Muscle of back (tissue), 11 donors: ENCODE measurements around the gene TNFRSF13B. TPM values are rescaled to one million over a fixed set of nuclear protein-coding genes. Genes with fewer than 3 reads are reported as not detected.
"Not testable (repeated sequence)": the region's sequence is repeated elsewhere in the genome, so short reads cannot be mapped to it uniquely, and the experiment has no call there.

Source experiments
- DNase-seq, 3 donors: peaks; one replicate each; pipeline versions ENCODE4 v3.0.0 to v3.0.0-alpha.2; 2013
- polyA plus RNA-seq, 10 donors: library from polyadenylated mRNA; unstranded; fragments of 120-200 nt; gene quantifications; one replicate each; pipeline ENCODE4 v1.2.1, GENCODE V29; 2013; ENCODE audit not compliant: insufficient read length in 10 of 10

Gene TNFRSF13B
- polyA plus RNA-seq, 10 donors: 0.09 to 2.2 (median 0.24) TPM; not detected in 2

DNA sequence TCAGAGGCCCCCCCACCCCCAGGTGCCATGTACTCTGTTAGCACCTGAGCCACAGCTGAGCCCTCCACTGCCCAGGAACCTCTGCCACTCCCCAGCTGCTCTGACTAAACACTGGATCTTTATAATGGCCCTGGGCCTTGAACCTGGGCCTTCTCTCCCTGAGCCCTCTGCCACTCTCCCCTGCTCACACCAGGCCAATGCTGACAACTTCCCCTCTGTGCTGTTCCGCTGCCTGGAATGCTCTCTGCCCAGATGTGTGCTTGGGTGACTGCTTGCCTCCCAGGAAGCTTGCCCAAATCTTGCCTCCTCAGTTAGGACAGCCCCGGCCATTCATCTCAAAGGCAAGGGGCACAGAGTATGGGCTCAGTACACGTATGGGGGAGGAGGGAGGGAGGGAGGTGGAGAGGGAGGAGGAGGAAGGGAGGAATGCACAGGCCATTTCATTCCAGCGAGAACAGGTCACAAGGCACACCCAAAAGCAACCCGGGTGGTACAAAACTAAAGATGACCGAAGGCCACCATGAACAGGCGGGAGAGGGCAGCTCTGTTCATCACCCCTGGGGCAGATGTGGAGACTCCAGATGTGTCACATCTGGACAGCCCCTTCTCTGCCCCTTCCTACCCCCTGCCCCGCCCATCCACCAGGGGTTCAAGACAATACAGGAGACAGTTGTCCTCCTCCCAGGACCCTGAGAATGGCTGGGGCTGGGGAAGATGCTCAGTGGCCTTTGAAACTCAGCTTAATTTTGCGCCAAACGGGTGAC, 15.3 kb upstream of the TNFRSF13B start:
- DNase-seq: no peak

DNA sequence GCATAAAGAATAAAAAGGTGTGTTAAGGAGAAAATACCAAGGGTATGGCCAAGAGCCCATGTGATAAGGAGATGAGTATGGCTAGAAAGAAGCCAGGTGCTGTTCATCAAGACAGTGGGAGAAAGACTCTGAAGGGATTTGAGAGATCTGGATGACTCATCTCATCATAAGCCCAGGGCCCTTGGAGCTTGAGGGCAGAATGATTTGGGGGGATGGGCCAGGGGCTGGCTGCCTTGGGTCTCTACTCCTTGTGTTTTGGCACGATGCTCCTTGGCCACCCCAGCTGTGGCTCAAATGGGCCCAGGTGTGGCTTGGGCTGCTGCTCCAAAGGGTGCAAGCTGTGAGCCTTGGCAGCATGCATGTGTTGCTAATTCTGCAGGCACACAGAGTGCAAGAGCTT, 14.5 kb upstream of the TNFRSF13B start:
- DNase-seq: no peak

DNA sequence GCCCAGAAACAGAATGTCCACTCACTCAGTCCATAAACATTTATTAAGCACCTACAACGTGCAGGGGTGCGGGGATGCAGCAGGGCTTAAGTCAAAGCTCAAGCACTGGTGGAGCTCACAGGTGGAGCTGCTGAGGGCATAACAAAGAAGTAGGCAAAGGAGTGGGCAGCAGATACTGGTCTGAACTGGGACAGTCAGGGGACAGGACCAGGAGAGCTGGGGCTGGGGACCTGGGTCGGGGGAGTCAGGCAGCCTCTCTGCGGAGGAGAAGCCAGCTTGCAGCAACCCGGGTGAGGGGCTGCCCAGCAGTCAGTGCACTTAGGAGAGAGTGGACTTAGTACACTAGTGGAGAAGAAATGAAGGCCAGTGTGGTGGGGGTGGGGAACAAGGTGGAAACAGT, 10.0 kb upstream of the TNFRSF13B start:
- no peak for DNase-seq

DNA sequence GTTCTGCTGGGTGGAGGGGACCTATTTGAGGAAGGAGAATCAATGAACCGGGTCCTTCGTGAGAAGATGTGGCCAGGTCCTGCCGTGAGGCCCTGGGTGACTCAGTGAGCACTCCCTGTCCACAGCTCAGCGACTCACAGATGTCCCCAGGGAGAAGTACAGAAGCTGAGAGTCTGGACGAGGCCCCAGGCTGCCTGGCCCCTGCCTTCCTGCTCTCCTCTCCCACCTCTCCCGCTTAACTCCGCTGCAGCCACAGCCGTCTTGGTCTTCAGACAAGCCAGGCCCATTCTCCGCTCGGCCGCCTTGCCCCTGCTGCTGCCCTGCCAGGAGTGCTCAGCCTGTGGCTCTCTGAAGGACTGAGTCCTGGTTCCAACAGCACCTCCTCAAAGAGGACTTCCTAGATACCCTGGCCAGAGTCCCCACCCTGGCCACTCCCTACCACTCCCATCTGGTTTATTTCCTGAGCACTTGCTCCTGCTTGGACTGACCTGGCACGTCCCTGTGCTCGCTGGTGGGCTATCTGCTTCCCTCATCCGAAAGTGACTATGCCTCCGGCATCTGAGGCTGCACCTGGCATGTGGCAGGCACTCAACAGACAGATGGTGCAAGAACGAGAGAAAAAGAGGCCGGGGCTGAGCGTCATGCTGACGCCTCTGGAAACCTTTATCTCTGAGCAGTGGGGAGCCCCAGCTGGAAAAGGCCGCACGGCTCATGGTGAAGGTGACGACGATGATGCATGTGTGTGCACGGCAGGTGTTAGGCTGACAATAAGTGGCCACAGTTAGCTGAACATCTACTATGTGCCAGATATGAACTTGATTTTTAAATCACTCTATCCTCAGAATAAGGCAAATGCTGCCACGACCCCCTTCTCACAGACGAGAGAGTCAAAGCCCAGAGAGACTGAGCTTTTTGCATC, 9.2 kb upstream of the TNFRSF13B start:
- DNase-seq: no peak

DNA sequence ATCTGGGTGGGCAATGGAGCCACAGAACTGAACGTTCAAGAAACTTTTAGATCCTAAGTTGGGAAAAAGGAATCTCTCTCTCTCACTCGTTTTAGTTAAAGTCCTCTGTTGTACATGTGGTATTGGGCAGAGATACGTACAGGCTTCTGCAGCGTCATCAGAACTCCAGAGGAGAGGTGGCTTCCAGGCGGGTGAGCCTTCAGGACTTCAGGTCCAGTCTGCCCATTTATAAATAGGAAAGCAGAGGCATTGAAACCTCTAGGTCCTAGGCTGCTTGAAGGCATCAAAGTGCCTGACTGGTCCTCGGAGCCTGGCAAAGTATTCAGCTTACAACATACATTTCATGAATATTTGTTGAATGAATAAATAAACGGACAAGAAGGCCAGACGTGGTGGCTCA, 8.1 kb upstream of the TNFRSF13B start:
- DNase-seq: no peak

- DNase-seq: not testable (repeated sequence)
Measured at GRCh38 chr17:16979237-16979823, 7.4 kb upstream of the TNFRSF13B start.

GRCh38 chr17:16977932-16978331, 6.0 kb upstream of the TNFRSF13B start:
- DNase-seq: peak in 1 of 3 donors; percentile 49

DNA sequence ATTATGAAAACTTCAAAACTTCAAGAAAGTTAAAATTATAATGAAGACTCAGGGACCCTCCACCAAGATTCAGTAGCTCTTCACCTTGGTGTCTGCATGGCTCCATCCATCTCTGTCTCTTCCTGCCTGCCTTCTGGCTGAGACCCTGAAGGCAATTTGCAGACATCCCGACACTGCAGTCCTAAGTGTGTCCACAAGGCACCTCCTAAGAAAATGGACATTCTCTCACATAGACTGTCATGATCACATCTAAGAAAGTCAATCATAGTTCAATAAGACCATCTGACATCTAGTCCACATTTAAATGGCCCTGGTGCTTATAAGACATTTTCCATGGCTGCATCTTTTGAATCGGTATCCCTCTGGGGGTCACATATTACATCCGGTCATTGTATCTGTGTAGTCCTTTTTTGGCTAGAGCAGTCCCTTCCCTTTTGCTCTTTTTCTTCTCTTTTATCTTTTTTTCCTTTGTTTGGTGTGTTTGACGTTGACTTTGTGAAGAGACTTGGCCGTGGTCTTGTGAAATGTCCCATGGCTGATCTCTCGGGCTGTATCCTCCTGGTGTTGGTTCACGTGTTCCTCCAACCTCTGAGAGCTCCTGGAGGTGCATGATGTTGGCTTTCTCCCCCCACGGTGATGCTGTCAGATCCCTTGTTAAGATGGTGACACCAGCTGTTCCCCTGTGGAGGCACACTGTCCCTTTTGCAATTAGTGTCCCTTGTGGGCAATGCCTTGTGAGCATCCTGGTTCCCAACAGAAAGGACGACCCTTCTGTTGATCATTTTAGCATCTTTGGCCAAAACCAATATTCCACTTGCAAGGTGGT, 5.0 kb upstream of the TNFRSF13B start:
- DNase-seq: no peak

GRCh38 chr17:16975744-16976625, 4.1 kb upstream of the TNFRSF13B start:
- DNase-seq: no peak

- no peak for DNase-seq
Measured at GRCh38 chr17:16975277-16975651, 3.3 kb upstream of the TNFRSF13B start.

- DNase-seq: no peak
Measured at GRCh38 chr17:16974569-16975276, 2.8 kb upstream of the TNFRSF13B start.

GRCh38 chr17:16973760-16974540, 2.0 kb upstream of the TNFRSF13B start:
- DNase-seq: no peak

GRCh38 chr17:16973043-16973442, 1.1 kb upstream of the TNFRSF13B start:
- not testable (repeated sequence) for DNase-seq

- no peak for DNase-seq
Measured at GRCh38 chr17:16972346-16972745, 428 bp upstream of the TNFRSF13B start.

DNA sequence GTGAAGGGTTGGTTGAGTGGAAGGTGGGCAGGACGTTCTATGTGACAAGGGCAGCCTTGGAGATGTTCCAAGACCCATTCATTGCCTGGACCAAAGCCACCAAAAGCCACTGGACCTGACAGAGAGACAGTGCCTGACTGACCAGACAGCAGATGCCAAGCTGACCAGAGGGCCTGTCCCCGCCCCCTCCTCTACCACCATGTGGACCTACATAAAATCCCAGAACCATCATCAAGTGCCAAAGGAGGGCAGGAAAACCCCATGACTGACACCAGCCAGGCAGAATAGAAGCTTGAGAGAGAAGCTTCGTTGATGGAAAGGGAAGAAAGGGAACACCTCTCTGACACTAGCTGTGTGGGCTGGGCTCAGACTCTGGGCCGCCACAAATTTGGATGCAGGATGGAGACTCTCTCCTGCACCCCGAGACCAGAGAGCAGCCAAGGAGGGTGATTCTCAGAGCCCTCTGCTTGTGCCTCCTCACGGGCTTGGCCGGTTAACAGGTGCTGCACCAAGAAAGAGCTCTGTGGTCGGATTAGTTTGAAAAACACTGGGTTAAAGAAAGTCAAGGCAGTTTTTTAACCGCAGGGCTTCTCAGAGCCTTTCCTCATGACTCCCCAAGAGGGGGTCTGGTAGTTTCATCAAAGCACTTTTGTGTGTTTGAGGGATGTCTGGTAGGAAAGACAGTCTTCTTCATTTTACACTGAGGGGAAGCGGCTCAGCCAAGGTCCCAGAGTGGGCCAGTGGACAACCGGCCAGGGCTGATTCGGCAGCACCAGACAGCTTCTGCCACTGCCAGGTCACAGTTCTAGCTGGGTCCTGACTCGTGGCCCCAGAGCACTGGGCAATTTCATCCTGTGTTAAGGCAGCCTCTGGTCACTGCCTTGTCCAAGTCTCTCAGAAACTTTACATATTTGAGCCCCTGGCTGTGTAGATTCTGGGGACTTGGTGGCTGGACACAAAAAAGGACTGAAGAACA, 1.7 kb downstream of the TNFRSF13B start:
- no peak for DNase-seq

- no peak for DNase-seq
Measured at GRCh38 chr17:16968786-16969185, 3.1 kb downstream of the TNFRSF13B start.

DNA sequence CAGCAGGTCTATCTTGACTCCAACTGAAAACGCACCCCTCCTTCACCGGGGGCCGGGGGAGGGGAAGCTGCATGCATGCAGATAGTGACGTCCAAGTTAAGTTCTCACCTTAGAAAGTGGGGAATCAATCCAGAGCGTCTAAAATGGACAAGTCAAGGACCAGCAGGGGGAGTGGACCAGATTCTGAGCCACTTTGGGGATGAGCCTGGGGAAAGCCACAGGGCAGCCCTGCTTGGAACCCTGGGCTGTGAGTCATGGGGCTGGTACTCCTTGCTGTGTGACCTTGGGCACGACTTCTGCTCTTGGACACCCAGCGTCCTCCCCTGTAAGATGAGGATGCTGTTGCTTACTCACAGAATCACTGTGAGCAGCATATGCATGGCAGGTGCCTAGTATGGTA, 9.1 kb downstream of the TNFRSF13B start:
- DNase-seq: no peak

GRCh38 chr17:16961792-16962191, 10.1 kb downstream of the TNFRSF13B start:
- DNase-seq: no peak
